Right kidney (tissue), 1 donor: ENCODE data around the gene SAFB2.

ENCODE experiments used
- DNase-seq: peaks from one replicate; pipeline ENCODE4 v3.0.0-alpha.2; 2016

Gene SAFB2

DNA sequence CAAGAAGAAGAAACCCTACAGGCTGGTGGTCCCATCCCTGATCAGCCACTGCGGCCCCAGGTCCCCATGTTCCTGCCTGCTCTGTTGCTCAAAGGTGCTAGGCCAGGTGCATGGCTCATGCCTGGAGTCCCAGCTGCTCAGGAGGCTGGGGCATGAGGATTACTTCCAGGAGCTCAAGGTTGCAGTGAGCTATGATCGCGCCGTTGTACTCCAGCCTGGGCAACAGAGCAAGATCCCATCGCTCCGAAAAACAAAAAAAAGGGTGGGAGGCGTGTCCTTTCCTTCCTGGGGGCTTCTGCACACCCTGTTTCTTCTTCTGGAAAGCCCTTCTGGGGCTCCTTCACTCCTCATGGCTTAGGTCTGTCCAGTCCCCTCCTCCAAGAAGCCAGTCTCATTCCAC lies 42.9 kb downstream of the SAFB2 start:
- DNase-seq, result no peak

DNA sequence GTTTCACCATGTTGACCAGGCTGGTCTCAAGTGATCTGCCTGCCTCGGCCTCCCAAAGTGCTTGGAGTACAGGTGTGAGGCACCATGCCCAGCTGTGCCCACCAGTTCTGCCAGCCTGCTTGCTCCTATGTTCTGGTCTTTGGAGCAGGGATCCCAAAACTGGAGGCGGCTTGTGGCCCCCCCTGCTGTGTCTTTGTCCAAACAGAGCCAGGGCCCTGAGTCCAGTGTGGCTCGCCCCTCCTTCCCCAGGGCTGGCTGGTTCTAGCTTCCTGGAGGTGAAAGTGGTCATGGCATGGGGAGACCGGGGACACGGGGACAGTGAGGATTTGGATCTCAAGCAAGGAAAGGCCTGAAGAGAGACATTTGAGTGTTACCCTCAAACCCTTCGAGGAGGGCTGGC lies 43.3 kb downstream of the SAFB2 start:
- no peak for DNase-seq

DNA sequence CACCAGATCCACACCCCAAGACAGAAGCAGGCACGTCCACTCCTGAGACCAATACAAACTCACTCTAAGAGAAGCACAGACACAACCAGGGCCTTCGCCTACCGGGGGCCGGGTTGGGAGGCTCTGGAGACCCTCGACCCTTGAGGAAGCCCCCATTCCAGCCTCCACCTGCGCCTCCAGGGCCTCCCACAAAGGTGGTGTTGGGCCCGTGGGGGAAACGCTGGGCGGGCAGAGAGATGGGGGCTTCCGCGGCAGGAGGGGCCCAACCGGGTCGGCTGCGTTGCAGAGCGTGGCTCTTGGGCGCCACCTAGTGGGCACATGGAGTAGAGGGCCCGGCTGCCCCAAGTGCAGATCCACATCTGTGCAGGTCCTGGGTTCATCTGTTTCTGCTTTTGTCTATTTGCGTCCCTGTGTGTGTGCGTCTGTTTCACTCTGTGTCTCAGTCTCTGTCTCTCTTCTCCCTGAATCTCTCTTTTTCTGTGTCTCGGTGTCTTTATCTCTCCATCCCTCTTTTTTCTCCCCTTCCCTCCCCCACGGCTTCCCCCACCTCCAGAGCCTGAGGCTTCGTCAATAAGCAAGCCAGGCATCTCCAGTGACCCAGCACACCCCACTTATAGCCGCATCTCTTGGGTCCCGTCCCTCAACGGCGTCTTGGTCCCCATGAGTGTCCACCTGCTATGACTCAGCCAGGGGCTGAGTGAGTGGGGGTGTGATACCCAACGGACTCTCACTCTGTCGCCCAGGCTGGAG lies 44.3 kb downstream of the SAFB2 start:
- DNase-seq, result peak; percentile 68

DNA sequence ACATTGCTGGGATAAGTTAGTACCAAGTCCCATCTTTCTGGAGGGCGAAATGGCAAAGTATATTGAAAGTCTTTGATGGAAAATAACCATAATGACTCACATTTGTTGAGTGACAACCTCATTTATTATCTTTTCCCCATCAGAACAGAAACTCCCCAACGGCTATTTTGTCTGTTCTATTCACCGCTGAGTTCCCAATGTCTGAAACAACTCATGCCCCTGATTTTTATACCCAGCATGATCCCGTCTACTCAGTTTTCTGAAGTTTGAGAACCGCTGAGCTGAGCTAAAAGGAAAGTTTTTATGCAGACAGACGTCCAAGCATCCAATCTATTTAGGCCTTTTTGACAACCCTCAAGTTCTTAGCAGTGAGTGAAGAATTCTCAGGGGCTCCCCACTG lies 47.0 kb downstream of the SAFB2 start:
- no peak for DNase-seq

DNA sequence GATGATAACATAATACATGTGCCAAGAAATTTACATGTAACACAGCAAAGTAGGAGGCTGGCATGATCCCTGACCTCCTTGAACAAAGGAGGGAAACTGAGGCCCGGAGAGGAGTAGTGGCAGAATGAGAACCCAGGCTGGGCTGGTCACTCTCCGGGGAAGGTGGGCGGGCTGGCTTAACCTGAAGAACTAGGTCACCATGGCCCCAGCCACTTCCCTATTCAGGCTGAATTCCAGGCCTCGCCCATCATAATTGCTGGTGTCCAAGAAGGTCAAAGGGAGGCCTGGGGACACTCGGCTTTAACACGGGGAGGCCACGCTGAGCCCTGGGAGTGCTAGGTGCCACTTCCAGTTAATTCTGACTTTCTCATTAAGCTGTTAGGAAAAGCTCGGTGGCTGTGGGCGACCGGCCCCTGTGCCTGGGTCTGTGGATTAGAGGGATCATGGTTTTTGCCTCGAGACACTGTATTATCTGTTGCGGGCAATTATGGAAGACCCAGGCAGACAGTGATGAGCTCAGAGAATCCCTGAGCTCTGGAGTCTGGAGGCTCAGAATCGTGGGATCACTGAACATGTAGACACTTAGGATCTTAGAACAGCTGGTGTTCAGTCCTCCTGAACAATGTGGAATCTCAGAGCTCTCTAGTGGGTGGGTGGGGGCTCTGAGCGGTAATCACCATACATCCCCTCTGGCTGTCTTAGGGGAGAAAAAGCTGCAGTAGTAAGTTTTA lies 49.9 kb downstream of the SAFB2 start:
- DNase-seq, result no peak

DNA sequence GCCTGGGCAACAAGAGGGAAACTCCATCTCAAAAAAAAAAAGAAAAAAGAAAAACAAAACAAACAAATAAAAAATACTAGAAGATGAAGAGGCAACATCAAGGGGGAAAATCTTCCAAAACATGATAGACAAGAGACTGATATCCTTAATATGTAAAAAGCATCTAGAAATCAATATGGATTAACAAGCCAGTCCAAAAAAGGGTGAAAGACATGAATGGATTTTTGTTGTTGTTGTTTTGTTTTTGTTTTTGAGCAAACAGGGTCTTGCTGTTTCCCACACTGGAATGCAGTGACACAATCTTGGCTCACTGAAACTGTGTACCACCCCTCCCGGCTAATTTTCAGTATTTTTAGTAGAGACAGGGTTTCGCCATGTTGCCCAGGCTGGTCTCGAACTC lies 50.8 kb downstream of the SAFB2 start:
- DNase-seq, result no peak

DNA sequence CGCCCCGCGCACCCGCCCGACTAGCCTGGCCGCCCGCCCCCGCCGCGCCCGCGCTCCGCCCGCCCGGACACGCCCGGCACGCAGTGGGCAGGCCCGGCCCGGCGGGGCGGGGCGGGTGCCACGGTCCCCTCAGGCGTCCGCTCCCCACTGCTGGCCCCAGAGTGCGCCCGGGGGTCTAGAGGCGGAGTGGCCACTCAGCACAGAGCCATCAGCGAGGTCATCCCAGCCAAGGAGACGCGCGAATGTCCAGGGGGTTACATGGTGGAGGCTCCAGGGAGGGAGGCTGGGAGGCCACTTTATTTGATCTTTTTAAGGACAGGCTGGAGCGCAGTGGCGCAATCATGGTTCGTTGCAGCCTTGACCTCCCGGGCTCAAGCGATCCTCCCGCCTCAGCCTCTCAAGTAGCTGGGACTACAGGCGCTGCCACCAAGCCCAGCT lies 54.6 kb downstream of the SAFB2 start:
- no peak for DNase-seq

DNA sequence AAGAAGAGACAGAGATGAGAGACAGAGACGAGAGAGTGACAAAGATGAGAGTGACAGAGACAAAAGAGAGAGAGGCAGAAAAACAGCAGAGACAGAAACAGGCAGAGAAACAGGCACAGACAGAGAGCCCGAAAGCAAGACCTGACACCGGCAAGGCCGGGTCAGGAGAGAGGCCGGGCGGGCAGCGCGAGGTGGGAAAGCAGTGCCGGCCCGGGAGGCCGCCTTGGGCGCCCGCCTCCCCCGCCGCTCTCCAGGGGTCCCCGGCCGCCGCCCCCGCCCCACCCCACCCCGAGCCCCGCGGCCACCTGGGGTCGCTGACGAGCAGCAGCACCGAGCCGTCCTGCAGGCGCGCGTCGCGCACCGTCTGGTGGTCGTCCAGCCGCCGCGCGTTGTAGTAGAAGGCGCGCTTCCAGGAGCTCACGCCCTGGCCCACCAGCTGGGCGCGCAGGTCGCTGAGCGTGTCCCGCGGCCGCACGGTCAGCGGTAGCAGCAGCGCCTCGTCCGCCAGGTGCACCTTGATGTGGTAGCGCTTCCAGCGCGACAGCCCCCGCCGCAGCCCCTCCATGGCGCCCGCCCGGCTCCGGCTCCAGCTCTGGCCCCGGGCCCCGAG lies 55.1 kb downstream of the SAFB2 start, which contains the start of gene TINCR:
TINCR (minus strand) TSS at position 594 of the 610 bp plus-strand sequence.
- DNase-seq, result peak; percentile 27

DNA sequence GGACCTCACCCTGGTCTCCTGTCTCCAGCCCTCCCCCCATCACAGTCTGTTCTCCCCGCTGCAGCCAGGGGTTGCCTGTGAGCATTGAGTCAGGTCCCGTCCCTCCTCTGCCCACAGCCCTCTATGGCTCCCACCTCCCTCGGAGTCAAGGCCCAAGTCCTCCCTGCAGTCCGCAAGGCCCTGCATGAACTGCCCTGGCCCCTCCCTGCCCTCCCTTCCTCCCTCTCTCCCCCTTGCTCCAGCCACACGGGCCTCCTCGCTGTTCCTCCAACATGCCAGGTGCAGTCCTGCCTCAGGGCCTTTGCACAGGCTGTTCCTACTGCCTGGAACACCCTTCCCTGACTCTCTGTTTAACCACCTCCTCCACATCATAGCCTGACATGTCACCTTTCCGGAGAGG lies 57.6 kb downstream of the SAFB2 start:
- DNase-seq, result no peak

DNA sequence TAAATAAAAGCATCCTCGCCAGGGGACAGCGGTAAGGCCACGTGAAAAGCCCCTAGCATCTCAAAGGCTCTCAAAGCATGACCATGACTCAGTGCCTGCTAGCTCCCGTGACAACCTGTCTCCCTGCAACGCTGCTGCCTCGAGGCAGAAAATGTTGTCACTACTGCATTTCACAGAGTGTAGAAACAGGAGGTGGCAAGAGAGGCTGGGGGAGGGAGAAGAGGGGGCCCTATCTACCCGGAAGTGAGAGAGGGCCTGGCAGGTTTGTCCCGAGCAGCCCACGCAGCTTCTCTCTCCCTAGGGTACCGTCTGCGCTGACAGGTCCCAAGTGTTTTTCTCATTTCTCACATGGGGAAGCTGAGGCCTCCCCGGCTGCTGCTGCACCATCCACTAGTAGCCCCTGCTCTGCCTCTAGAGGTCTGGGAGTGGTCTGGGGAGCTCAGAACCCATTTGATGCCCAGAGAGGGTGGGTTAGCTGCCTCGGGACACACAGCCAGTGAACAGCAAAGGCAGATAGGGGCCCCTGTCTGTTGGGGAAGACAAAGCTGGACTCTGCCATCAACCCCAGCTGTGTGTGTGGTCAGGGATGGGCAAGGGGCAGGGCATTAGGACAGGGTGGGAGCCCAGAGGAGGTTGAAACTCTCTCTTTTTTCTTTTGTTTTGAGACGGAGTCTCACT lies 58.5 kb downstream of the SAFB2 start:
- DNase-seq, result no peak

DNA sequence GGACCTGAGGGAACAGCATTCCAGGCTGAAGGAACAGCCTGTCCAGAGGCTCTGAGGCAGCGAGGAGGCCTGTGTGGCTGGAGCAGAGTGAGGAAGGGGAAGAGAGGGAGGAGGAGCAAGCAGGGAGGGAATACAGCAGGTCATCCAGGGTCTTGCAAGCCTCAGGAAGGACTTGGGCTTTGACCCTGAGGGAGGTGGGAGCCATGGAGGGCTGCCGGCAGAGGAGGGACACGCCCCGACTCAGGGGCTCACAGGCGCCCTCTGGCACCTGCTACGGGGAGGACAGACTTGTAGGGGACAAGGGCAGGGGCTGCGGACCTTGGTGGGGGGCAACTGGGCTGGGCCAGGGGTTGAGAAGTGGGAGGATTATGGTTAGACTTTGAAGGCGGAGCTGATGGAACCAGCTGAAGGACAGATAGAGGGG lies 59.6 kb downstream of the SAFB2 start:
- no peak for DNase-seq

DNA sequence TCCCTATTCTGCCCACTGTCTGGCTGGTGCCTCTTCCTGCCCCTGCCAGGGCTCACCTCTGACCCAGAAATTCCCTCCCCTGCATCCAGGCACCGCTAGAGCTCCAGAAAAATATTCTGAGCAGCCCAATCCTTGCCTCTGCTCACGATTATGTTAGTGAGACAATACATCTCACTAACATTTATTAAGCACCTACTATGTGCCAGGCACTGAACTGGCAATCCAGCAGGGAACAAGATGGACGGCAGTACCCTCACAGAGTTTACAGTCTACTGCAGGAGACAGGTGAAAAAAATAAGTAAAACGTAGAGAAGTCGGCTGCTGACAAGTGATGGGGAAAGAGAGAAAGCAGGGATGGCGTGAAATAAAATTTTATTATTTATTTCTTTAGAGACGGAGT lies 60.3 kb downstream of the SAFB2 start:
- DNase-seq, result no peak

DNA sequence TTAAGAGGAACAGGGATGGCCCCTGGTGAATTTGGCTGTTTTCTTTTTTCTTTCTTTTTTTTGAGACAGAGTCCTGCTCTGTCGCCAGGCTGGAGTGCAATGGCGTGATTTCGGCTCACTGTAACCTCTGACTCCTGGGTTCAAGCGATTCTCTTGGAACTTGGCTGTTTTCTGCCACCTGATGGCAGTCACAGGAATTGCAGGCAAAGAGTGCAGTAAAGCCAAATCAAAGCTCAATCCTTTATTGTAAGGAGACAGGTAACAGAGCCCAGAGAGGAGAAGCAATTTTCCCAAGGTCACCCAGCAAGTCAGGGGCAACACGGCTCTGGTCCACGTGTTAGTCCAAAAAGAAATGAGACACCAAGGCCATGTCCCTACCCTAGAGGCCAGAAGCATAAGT lies 61.0 kb downstream of the SAFB2 start:
- no peak for DNase-seq

DNA sequence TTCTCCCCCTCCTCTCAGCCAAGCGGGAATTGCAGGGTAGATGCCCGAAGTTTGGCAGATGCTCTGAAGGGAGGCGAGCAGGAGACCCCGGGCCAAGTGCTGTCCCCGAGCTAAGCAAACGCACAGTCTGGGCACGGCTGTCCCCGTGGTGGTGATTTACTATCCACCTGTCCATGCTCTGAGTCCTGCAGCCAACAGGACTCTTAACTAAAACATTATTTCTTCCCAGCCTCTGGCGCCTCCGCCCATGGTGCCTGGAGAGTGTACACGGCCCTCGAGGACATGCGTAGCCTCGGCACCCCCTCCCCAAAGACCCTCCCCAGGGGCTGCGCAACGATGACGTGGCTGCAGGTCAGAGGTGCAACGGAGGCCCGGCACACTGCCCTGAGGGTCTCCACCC lies 62.4 kb downstream of the SAFB2 start:
- no peak for DNase-seq

DNA sequence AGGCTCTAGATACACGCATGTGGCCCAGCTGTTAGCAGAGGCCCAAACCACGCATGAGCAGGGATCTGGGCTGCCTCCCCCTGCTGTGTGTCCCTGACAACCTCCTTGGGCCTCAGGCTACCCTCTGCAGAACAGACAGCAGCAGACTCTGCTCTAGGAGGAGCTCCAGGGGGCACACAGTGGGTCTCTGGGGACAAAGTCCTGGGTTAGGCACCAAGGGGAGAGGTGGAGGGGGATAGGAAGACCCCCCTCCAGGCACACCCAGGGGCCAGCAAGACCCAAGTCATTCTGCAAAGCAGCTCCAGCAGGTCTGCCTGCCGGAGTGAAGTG lies 62.8 kb downstream of the SAFB2 start:
- no peak for DNase-seq

DNA sequence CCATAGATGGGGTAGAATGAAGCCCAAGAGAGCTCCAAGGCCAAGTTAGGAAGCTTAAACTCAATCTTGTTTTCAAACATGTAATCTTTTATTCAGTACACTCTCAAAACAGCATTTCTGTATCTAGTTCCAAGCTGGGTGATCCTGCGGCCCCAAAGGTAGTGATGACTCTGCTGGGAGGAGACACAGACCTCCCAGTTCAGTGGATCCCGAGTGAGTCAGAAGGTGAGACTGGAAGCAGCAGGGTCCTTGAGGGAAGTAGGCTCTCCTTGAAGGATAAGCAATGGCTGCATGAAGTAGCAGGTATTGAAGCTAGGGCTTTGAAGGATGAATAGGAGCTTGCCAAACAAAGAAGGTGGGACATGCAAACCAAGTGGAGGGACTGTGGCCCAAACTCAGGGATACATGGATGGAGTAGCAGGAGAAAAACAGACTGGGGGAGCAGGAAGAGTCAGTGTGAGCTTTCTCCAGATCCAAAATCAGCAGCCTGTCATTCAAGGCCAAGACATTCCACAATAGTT lies 64.4 kb downstream of the SAFB2 start:
- no peak for DNase-seq

DNA sequence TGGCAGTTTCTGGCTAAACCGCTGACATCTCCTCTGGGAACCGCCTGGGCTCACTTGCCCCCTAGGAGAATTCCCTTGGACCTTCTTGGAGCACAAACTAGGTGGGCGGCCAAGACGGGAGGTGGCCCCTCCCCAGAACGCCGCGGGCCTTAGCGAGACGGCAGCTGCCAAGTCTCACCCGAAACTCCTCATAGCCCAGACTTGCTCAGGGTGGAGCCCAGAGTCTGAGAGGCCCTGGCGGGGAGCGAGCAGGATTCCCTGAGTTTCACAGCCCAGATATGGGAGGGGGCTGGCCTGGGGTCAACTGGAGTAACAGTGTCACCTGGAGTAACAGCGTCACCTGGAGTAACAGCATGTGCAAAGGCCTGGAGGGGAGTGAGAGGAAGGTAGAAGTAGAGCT lies 64.9 kb downstream of the SAFB2 start:
- DNase-seq, result no peak

DNA sequence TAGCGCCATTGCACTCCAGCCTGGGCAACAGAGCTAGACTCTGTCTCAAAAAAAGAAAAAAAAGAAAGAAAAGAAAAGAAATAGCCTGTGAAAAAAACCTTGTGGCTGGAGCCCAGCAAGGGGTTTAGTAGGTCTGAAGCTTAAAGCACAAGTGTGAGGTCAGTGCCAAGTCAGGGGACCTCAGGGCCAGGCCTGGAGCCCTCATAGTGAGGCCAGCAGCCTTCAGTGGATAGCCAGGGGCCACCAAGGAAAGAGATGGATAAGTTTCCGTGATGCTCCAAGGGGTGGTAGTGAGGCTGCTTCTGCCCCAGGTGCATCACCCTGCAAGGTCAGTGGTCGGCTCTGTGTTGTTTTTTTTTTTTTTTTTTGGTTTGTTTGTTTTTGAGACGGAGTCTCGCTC lies 67.7 kb downstream of the SAFB2 start:
- DNase-seq, result no peak

DNA sequence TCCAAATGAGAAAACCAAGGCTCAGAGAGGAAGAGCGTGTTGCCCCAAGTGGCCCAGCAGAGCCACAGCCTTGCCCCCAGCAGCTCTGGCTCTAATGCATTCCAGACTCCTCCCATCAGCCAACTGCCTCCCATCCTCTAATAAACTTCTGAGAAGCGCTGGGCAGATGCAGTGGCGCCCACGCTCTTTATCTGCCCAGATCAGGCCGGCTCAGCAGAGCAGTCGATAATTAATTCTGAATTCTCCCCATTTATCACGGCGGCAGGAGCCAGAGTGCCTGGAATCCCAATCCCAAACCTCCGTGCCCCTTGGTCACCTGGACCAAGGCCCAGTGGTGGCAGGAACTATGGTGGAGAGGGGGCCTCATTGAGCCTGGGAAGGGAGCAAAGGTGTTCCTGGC lies 68.7 kb downstream of the SAFB2 start:
- DNase-seq, result no peak

DNA sequence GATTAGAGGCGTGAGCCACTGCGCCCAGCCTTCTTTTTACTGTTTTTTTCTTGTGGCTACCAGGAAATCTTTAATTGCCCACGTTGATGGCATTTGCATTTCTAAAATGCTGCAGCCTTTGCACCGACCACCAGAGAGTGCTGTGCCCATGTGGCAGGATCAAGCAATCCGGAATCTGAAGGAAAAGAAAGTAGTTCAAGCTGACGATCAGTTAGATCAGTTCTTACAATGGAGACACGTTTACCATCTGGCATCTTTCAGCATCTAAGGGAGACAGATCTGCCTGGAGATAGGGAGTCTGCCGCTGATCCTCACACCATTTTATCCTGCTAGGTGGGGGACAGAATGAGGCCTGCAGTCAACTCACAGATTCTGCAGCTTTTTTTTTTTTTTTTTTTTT lies 74.7 kb downstream of the SAFB2 start:
- DNase-seq, result no peak

DNA sequence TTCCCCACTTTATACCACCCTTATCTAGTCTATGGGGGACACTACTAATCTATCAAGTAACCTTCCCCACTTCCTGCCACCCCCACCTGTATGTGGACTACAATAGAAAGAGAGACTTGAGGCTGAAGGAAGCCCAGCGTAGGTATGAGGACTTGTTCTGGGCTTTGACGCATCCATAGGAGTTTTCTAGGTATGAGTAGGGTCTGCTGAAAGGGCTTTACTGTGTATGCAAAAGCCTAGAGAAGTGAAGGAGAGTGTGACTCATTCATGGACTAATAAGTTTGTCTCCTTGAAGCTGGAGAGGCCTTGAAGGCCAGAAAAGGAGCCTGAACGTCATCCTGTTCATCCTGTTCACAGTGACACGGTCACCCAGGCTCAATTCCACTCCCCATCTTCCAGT lies 76.6 kb downstream of the SAFB2 start:
- no peak for DNase-seq

DNA sequence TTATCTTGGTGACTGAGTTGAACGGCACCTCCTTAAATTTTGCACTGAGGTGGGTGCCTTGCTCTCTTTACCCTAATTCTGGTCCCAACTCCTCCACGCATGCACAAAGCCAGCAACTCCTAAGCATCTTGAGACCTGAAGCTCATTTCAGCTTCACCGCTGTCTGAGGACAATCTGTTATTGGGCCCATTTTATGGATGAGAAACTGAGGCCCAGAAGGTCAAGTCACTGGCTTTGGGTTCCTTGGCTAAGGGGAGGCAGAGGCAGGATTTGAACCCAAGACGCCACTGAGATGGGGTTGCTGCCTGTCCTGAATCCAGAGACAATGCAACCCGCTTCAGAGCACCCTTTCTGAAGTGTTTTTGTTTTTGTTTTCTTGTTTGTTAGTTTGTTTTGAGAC lies 77.5 kb downstream of the SAFB2 start:
- DNase-seq, result no peak

DNA sequence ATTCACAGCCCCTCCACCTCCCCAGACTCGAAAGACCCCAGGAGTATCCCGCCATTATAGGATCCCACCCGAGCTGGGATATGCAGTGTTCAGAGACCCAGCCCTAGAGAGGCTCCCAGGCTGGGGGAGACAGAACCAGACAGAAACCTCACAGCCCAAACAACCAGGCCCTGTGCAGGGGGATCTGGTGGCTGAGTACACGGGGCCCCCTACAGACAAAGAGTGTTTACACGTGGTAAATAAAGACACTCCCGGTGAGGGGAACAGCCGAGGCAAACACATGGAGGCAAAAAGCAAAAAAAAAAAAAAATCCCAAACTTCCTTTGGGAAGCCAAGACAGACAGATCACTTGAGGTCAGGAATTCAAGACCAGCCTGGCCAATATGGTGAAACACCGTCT lies 79.9 kb downstream of the SAFB2 start:
- DNase-seq, result no peak
